Measurements from ENCODE around the gene MAN2B1. TPM values are rescaled to one million over a fixed set of nuclear protein-coding genes. Genes with fewer than 3 reads are reported as not detected.

The MAN2B1 gene
- total and polyA plus RNA-seq, 2 of the 8 experiments (the other 6 are each of a cell fraction or from before 2014, with no cell fraction given): 55.3 to 76.3 TPM

- Histone ChIP-seq H3K14ac (ENCODE audit: insufficient read length) (no peak overlapping the region), H2BK20ac (ENCODE audit: low read length) (no peak overlapping the region), H2AFZ (ENCODE audit: low read length) (no peak overlapping the region), H4K8ac (ENCODE audit: extremely low read depth, insufficient read depth, low read length) (peak overlapping the region; percentile 76; the same call in 1 of the 2 replicates), H4K91ac (replicated peaks; ENCODE audit: insufficient read length, low read length) (no peak overlapping the region), H2BK5ac (ENCODE audit: low read depth, low read length) (no peak overlapping the region), H2BK12ac (ENCODE audit: low read depth, low read length) (no peak overlapping the region), H4K20me1 (replicated peaks in 1 of 2; ENCODE audit: control insufficient read depth in 1 of 2, insufficient read depth in 2 of 2, low read length in 2 of 2) (peaks cover 4 to 15% of the 10 kb centered on the region in 2 experiments), H3K36me3 (ENCODE audit: control insufficient read depth in 2 of 4, insufficient read depth in 4 of 4, low read length in 3 of 4) (peaks cover 41 to 77% (median 68%) of the 10 kb centered on the region in 4 experiments), H3K23ac (ENCODE audit: insufficient read length) (no peak overlapping the region), H3K56ac (replicated peaks; ENCODE audit: insufficient read length, low read depth, low read length) (no peak overlapping the region), H2BK120ac (replicated peaks; ENCODE audit: low read depth, low read length) (no peak overlapping the region), H3K9ac (replicated peaks in 1 of 4; ENCODE audit: extremely low read depth in 1 of 4, low read depth in 3 of 4, low read length in 3 of 4) (no peak overlapping the region), H3K23me2 (ENCODE audit: low read depth, low read length) (no peaks in the 10 kb centered on the region), H3K18ac (ENCODE audit: extremely low read depth, low read length) (no peak overlapping the region), H3K4me3 (ENCODE audit: extremely low read depth in 1 of 4, insufficient read depth in 2 of 4, low read depth in 3 of 4, low read length in 4 of 4) (no peak overlapping the region), H3K79me1 (ENCODE audit: low read depth, low read length) (no peaks in the 10 kb centered on the region), H2AK5ac (ENCODE audit: low read depth, low read length) (no peak overlapping the region), H3K4ac (replicated peaks; ENCODE audit: insufficient read length, low read depth, low read length) (no peak overlapping the region), H3K79me2 (ENCODE audit: control insufficient read depth in 1 of 2, insufficient read depth in 2 of 2, low read length in 2 of 2) (no peaks in the 10 kb centered on the region), H4K5ac (ENCODE audit: insufficient read length, low read depth, low read length) (no peak overlapping the region), H3K4me1 (replicated peaks in 1 of 4; ENCODE audit: control insufficient read depth in 3 of 4, insufficient read depth in 4 of 4, low read length in 3 of 4) (peaks cover 0 to 5% (median 2%) of the 10 kb centered on the region in 4 experiments; a peak in 2 of 7 replicates), H3K4me2 (ENCODE audit: insufficient read depth in 1 of 2, low read depth in 2 of 2, low read length in 2 of 2) (no peak overlapping the region), H3K9me3 (ENCODE audit: insufficient read depth in 2 of 2, low read depth in 1 of 2, low read length in 1 of 2) (no peaks in the 10 kb centered on the region), H3K27ac (ENCODE audit: low read depth, low read length) (no peak overlapping the region), H2BK15ac (ENCODE audit: low read length) (no peak overlapping the region), H3K27me3 (replicated peaks in 1 of 4; ENCODE audit: control insufficient read depth in 3 of 4, extremely low read depth in 1 of 4, insufficient read depth in 3 of 4, low read length in 3 of 4) (no peaks in the 10 kb centered on the region)
- DNase-seq (ENCODE audit: low read depth in 1 of 2, low spot score in 2 of 2) (no peak), FAIRE-seq (no peak)
- TF ChIP-seq POU5F1 (IDR thresholded peaks at IDR 0.05; ENCODE audit: low read depth, low read length) (no peak), POLR2AphosphoS5 (IDR thresholded peaks at IDR 0.05; ENCODE audit: low read depth, low read length) (0 out of 2 replicates have a peak, but pooled peaks have one; percentile 6)
- ChIA-PET CTCF (ENCODE audit: partially characterized antibody) (interaction anchor here (0.7 to 1.4 kb wide), 4 partner anchors 9 to 142 kb away, joined by 3 to 4 read pairs (median 4); partner anchors contain the start of gene FBXW9), POLR2A (ENCODE audit: partially characterized antibody) (interaction anchor here (1.0 to 6.7 kb wide), 5 partner anchors 9 to 59 kb away, joined by 3 to 50 read pairs (median 3); partner anchors contain the start of genes FBXW9, MAN2B1 and WDR83)
- WGBS, 2 experiments (ENCODE audit: extremely low coverage in 1 of 2, insufficient coverage in 1 of 2, insufficient read length in 1 of 2, insufficient replicate concordance in 2 of 2, low coverage in 1 of 2, low lambda C conversion rate in 2 of 2, missing lambda C conversion rate in 1 of 2): 92% methylated on average over 26 of the region's 29 CpGs; no CpG with 5 or more reads in 1 of the 2 experiments
Observed at GRCh38 chr19:12705654-12706331, 39.3 kb upstream of the MAN2B1 start.
